ENCODE data around the gene SKAP1. TPM values are rescaled to one million over a fixed set of nuclear protein-coding genes. Genes with fewer than 3 reads are reported as not detected.

Gene SKAP1
- total RNA-seq, 1 donor from 2014 or later: 0.27 TPM

DNA sequence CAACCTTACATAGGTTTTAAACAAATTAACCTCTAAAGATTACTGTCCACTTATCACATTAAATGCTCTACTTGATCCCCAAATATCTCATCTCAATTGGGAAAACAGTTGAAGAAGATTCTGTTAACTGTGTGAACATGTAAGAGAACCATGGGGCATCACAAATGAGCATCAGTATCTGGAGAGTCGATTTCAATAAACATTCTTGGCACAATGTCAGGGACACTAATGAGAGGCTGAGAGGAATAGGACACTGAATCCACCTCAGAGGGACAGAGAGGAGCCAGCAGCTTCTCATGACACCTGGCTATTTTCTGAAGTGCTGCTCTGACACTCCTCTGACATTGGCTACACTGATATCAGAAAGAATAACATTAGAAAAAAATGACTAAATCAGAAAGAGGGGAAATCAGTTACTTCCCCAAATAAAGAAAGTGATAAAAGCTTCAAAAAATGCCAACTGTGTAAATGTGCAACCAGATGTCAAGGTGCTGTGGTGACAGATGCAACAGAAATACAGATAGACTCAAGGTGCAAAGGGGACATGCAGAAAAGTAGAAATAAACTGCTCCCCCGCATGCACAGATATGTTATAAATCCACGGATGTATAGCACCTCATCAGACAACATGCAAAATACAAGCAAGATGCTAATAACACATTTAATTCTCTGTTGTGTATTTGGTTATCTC, 255.0 kb downstream of the SKAP1 start:
- Histone ChIP-seq H3K27me3 (ENCODE audit: low read depth) (peaks cover 48% of the 10 kb centered on the region), H3K9me3 (replicated peaks) (no peaks in the 10 kb centered on the region), H3K4me3 (no peak overlapping the region), H3K36me3 (no peaks in the 10 kb centered on the region), H3K27ac (replicated peaks) (no peak overlapping the region), H3K4me1 (no peaks in the 10 kb centered on the region)
- intact Hi-C loops (cut with micrococcal nuclease): no loop called here
- no peak for DNase-seq
- TF ChIP-seq, protein P1, sequence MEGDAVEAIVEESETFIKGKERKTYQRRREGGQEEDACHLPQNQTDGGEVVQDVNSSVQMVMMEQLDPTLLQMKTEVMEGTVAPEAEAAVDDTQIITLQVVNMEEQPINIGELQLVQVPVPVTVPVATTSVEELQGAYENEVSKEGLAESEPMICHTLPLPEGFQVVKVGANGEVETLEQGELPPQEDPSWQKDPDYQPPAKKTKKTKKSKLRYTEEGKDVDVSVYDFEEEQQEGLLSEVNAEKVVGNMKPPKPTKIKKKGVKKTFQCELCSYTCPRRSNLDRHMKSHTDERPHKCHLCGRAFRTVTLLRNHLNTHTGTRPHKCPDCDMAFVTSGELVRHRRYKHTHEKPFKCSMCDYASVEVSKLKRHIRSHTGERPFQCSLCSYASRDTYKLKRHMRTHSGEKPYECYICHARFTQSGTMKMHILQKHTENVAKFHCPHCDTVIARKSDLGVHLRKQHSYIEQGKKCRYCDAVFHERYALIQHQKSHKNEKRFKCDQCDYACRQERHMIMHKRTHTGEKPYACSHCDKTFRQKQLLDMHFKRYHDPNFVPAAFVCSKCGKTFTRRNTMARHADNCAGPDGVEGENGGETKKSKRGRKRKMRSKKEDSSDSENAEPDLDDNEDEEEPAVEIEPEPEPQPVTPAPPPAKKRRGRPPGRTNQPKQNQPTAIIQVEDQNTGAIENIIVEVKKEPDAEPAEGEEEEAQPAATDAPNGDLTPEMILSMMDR (IDR thresholded peaks at IDR 0.05; ENCODE audit: borderline replicate concordance): no peak

DNA sequence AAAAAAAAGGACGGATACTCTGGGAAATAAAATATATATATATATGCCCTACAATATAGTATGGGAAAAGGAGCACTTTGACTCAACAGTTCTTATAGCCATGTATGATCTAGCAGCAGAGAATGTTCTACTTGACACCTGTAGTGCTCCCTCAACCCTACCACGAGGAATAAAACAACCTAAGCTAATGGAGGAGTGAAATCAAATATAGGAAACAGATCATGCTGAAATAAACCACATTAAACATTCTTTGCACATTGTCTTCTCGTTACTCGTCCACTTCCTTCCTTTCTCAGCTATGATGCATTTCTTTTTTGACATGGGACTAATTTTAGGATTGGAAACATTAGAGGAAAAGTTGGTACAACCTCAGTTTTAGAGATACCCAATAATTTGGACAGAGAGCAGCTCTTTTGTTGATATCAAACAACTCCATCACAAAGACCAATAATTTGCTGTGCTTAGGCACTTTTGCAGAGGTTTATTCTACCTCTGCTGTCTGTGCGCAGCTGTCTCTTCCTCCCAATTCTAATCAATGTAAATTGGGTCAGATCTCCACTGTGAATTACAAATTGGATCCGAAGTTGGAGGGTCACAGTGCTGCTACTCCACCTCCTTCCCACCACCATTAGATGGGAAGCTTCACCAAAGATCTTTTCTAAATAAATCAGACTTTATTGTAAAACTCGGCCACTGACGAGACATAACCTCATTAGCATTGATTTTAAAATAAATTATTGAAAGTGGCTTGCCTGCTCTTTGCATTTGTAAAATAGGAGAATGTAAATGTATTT, 256.6 kb downstream of the SKAP1 start:
- Histone ChIP-seq H3K4me1 (no peaks in the 10 kb centered on the region), H3K36me3 (no peaks in the 10 kb centered on the region), H3K4me3 (no peak overlapping the region), H3K9me3 (replicated peaks) (no peaks in the 10 kb centered on the region), H3K27ac (replicated peaks) (no peak overlapping the region), H3K27me3 (ENCODE audit: low read depth) (peaks cover 51% of the 10 kb centered on the region)
- intact Hi-C loops (cut with micrococcal nuclease): no loop called here
- no peak for DNase-seq
- TF ChIP-seq, protein P1 (IDR thresholded peaks at IDR 0.05; ENCODE audit: borderline replicate concordance): no peak

DNA sequence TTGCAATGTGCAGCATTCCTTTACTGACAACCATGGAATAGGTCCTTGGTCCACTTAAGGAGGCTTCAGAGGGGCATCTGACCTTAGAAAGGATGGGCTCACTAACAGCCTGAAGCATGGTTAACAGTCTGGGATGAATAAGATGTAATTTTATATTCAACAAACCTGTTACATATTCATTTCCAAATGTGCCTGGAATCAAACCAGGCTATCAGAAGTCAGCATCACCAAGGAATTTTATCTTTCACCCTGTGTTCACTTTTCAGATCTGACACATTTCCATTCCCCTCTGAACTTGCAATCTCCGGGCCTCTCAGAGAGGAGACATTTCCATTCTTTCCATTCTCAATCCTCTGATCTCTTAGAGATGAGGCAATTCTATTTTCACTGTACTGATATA, 260.1 kb downstream of the SKAP1 start:
- no peaks in the 10 kb centered on the region for H3K36me3 ChIP-seq
- intact Hi-C loops (cut with micrococcal nuclease): no loop called here
- DNase-seq: no peak
- no peaks in the 10 kb centered on the region for H3K9me3 ChIP-seq (replicated peaks)
- no peak overlapping the region for H3K4me3 ChIP-seq
- no peak overlapping the region for H3K27ac ChIP-seq (replicated peaks)
- H3K27me3 ChIP-seq (ENCODE audit: low read depth): peaks cover 86% of the 10 kb centered on the region
- TF ChIP-seq, protein P1 (IDR thresholded peaks at IDR 0.05; ENCODE audit: borderline replicate concordance): no peak
- H3K4me1 ChIP-seq: no peaks in the 10 kb centered on the region

DNA sequence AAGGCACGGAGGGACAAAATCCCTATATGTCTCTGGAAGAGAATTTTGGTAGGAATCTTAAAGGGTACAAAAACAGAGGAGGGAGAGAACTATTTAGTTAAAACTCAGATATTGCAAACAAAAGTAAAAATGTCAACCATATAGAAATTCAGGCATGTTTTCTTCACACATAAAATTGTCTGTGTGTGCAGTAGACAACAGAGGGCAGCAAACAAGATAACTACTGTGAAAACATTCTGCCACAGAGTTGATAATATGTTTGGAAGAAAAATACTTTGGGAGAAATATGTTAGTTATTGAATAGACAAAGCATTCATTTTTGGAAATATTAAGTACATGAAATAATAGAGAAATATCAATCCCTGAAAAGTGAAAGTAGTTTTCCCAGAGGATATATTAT, 266.2 kb downstream of the SKAP1 start:
- no peak for DNase-seq
- Histone ChIP-seq H3K36me3 (no peaks in the 10 kb centered on the region), H3K4me1 (no peaks in the 10 kb centered on the region), H3K9me3 (replicated peaks) (no peaks in the 10 kb centered on the region), H3K27ac (replicated peaks) (no peak overlapping the region), H3K27me3 (ENCODE audit: low read depth) (peaks cover 50% of the 10 kb centered on the region), H3K4me3 (no peak overlapping the region)
- intact Hi-C loops (cut with micrococcal nuclease): no loop called here
- TF ChIP-seq, protein P1 (IDR thresholded peaks at IDR 0.05; ENCODE audit: borderline replicate concordance): no peak

DNA sequence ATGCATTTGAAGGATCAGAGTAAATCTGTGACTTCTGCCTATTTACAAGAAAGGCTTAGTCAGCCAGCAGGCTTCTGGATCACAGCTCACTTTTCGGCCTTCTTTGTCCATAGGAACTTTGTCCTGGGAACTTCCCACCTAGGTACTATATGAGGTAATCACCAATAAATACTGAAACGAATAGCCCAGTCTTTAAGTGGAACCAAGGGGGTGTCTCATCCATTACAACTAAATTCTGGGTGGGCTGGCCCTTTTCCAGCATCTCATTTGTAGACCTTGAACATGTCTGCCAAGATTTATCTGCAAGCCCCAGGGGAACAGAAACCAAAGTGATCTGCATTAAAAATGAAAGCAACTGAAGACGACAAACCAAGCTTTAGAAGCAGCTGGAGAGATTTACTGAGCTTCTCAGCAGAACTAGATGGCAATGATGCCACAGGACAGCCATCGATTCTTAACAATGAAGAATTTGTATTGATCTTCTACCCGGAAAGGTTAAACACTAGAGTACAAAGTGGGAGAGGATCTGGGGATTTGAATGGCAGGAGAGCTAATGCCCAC, 267.0 kb downstream of the SKAP1 start:
- Histone ChIP-seq H3K4me1 (no peaks in the 10 kb centered on the region), H3K4me3 (no peak overlapping the region), H3K36me3 (no peaks in the 10 kb centered on the region), H3K27ac (replicated peaks) (no peak overlapping the region), H3K9me3 (replicated peaks) (no peaks in the 10 kb centered on the region), H3K27me3 (ENCODE audit: low read depth) (peaks cover 43% of the 10 kb centered on the region)
- TF ChIP-seq, protein P1 (IDR thresholded peaks at IDR 0.05; ENCODE audit: borderline replicate concordance): no peak
- DNase-seq: no peak
- intact Hi-C loops (cut with micrococcal nuclease): no loop called here
